Articular chondrocyte of knee joint (primary cell): ENCODE data around the gene MGAT1. TPM values are rescaled to one million over a fixed set of nuclear protein-coding genes. Genes with fewer than 3 reads are reported as not detected.

Experiments used
- total RNA-seq: library from RNA; depleted of rRNA; stranded (reverse); fragments of >200 nt; gene quantifications from 2 replicates; pipeline ENCODE4 v1.2.3, GENCODE V29; 2012

The MGAT1 gene
- total RNA-seq, result 101 and 105 TPM in 2 replicates

DNA sequence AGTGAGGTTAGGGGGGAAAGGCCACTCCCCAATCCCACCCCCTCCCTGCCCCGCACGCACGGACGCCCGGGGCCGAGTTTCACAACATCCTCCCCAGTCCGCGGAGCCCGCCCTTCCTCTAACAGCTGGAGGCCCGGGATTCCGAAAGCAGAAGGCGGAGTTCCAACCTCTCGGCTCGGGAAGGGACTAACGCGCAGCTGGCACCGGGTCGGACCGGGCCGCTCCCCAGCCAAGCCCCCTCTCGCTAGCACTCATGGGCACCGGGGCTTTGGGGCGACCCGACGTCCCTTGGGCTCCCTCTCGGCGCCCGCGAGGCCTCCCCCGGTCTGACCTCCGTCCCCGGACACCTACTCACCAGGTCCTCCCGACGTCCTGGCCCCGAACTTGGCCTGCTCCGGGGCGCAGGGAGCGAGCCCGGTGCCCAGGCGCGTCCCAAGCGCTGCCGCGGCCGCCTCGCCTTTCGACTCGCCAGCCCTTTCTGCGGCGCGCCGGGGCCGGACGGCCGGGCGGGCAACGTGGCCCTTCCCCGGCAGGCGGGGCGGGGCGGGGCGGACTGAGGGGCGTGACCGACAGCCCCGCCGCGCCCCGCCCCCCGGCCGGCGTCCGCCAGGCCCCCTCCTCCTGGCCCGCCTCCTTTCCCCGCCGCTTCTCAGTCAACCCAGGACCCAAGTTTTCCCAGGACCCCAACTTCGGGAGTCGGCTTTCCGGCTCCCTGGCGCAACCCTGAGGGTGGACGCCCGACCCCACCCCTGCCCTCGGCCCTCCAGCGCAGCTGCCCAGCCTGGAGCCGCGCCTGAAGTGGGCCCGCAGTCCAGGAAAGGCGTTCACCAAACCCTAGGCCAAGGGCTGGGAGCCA lies at the start of gene MGAT1:
Gene MGAT1 (minus strand): TSS at position 482 of the 856 bp plus-strand sequence. CDS start 9,835 bp downstream, outside the sequence.

DNA sequence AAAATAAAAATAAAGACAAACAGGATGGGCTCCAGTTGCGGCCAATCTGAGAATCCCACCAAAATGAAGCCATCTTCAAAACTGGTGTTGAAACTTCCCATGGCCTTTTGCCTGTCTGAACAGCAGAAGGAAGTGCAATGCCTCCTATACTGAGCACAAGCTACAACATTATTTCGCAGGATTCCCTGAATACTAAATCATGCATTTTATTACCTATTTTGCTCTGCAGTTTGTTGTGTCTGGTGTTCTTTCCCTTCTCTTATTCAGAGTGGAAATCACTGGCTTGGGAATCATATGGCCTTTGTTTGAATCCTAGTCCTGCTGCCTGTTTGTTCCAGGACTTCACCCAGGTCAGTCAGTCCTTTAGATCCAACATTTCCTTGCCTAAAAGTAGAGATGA lies 62.6 kb downstream of the MGAT1 start, which contains the start of gene OR2Y1:
Gene OR2Y1 (minus strand): TSS at position 101 of the 400 bp plus-strand sequence. CDS start 0 bp downstream, at position 101.

Other genes starting within 250 kb of the MGAT1 start
- gene SCGB3A1, start 211.3 kb downstream of the MGAT1 start, total RNA-seq, result not detected in 2 replicates
- gene FLT4, start 153.2 kb downstream of the MGAT1 start, total RNA-seq, result 0.13 TPM in 1 of 2 replicates, not detected in the other
- gene OR2Y1, start 62.7 kb downstream of the MGAT1 start, total RNA-seq, result not detected in 2 replicates
- 18.0 and 22.4 TPM in 2 replicates for gene ZFP62, start 58.5 kb upstream of the MGAT1 start, total RNA-seq
- gene BTNL8, start 96.4 kb upstream of the MGAT1 start, total RNA-seq, result not detected in 2 replicates
- not detected in 2 replicates for gene BTNL3, start 186.0 kb upstream of the MGAT1 start, total RNA-seq
- not detected in 2 replicates for gene BTNL9, start 237.5 kb upstream of the MGAT1 start, total RNA-seq